ES-I3 (cell line): ENCODE measurements around the gene SYNPR.
A peak's percentile ranks its signal among the peaks of the same experiment; 100 is the strongest.

Source experiments
- H3K36me3 ChIP-seq: 2 replicates; pipeline ENCODE4 v1.6.1; 2013; ENCODE audit warnings: mild to moderate bottlenecking, low read length, control low read depth, moderate library complexity; ENCODE audit not compliant: insufficient read depth
- H3K4me1 ChIP-seq: 2 replicates; pipeline ENCODE4 v1.6.1; 2013; ENCODE audit warnings: mild to moderate bottlenecking, control low read depth, low read length; ENCODE audit not compliant: insufficient read depth
- H3K9ac ChIP-seq: 2 replicates; pipeline ENCODE4 v1.6.1; 2013; ENCODE audit warnings: low read depth, mild to moderate bottlenecking, low read length, moderate library complexity
- H3K9me3 ChIP-seq: 2 replicates; pipeline ENCODE4 v1.6.1; 2013; ENCODE audit warnings: mild to moderate bottlenecking, low read length, moderate library complexity; ENCODE audit not compliant: control insufficient read depth, insufficient read depth

SYNPR gene

DNA sequence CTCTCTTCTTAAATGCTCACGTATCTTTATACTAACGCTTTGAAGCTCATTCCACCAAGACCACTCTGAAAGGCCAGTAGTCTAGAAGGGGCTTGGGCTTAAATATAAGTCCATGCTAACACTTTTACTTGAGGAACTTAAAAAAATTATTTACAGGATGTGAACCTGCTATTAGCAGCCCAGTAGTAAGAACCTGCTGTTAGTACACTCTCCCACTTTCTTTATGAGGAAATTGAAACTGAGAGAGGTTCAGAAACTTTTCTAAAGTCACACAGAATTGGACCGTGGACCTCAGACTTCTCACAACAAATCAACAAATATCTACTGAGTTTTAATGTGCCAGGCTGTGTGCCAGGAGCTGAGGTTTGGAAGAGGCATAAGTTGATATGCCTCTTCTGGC lies 53.4 kb downstream of the SYNPR start:
- Histone ChIP-seq H3K9ac (no peak overlapping the region), H3K4me1 (peaks cover 8% of the 10 kb centered on the region), H3K9me3 (no peaks in the 10 kb centered on the region), H3K36me3 (no peaks in the 10 kb centered on the region)

DNA sequence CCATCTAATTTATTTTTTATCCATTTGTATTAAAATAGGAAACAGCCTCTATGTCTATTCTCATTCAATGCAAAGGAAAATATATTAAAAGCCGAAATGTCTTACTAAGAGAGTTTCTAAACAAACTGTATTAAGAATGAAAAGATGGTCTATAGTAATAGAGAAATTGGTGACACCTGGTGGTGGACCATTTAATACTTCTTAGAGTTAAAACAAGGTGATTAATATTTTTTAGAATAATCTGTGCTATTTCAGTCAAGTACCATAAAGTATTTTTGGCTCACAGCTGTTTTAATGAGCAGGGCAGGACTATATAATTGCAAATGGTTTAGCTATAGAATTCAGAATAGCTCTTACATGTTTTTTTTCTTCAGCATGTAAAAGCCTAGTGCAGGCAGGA lies 55.7 kb downstream of the SYNPR start:
- Histone ChIP-seq H3K9me3 (no peaks in the 10 kb centered on the region), H3K4me1 (peaks cover 4% of the 10 kb centered on the region), H3K36me3 (no peaks in the 10 kb centered on the region), H3K9ac (no peak overlapping the region)

DNA sequence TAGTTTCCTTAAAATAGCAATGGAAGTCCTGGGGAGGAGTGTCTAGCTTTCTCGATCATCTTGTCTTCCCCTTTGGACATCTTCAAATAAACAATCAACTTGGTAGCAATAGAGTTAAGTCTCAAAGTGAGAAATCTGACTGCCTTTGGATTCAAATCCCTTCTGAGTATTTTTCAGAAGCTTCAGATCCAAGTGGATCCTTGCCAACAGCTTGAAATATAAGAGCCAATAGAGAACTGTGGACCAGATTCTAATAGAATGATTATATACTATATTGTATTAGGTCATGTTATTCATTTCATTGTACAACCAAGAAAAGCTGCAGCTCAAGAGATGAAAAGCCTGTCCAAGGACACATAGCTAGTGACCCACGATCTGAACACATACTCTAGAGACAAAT lies 60.2 kb downstream of the SYNPR start:
- H3K36me3 ChIP-seq: no peaks in the 10 kb centered on the region
- H3K9ac ChIP-seq: no peak overlapping the region
- peaks cover 10% of the 10 kb centered on the region for H3K4me1 ChIP-seq
- H3K9me3 ChIP-seq: no peaks in the 10 kb centered on the region

DNA sequence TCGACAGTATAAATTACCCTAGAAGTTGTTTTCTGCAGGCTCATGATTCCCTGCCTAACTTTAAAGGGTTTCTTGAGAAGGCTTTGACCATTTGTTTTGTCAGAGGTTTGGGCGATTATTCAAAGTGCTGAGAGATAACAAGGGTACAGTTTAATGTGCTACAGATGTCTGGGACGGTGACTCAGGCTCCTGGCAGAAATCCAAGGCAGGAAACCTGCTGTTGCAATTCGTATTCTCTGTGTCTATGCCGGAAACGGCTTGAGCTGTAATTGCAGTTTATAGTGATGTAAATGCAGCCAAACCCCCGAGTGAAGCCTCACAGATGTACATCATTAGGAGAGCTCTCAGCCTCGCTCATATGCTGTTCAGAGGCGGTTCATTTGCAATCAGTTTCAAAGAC lies 65.6 kb downstream of the SYNPR start:
- Histone ChIP-seq H3K9ac (0 out of 2 replicates have a peak overlapping the region, but pooled peaks have one; percentile 5), H3K4me1 (peaks cover 23% of the 10 kb centered on the region), H3K9me3 (no peaks in the 10 kb centered on the region), H3K36me3 (no peaks in the 10 kb centered on the region)

DNA sequence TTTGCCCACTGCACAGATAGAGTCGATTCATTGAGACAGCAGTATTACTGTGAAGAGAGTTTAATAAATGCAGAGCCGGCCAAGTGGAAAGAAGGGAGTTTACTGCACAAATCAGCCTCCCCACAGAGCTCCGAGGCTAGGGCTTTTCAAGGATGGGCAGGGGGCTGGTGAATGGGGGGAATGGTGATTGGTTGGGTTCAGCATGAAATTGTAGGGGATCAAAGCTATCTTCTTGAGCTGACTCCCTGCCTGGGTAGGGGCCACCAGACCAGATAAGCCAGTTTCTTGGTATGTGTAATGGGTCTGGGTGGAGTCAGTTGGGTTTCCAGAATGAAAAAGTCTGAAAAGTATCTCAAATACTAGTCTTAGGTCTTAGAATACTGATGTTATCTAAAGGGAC lies 66.6 kb downstream of the SYNPR start:
- H3K36me3 ChIP-seq: no peaks in the 10 kb centered on the region
- H3K9ac ChIP-seq: no peak overlapping the region
- H3K4me1 ChIP-seq: peaks cover 23% of the 10 kb centered on the region
- H3K9me3 ChIP-seq: no peaks in the 10 kb centered on the region

- Histone ChIP-seq H3K4me1 (peaks cover 6% of the 10 kb centered on the region), H3K9ac (no peak overlapping the region), H3K36me3 (no peaks in the 10 kb centered on the region), H3K9me3 (no peaks in the 10 kb centered on the region)
Observed at GRCh38 chr3:63349583-63350573, 71.8 kb downstream of the SYNPR start.

DNA sequence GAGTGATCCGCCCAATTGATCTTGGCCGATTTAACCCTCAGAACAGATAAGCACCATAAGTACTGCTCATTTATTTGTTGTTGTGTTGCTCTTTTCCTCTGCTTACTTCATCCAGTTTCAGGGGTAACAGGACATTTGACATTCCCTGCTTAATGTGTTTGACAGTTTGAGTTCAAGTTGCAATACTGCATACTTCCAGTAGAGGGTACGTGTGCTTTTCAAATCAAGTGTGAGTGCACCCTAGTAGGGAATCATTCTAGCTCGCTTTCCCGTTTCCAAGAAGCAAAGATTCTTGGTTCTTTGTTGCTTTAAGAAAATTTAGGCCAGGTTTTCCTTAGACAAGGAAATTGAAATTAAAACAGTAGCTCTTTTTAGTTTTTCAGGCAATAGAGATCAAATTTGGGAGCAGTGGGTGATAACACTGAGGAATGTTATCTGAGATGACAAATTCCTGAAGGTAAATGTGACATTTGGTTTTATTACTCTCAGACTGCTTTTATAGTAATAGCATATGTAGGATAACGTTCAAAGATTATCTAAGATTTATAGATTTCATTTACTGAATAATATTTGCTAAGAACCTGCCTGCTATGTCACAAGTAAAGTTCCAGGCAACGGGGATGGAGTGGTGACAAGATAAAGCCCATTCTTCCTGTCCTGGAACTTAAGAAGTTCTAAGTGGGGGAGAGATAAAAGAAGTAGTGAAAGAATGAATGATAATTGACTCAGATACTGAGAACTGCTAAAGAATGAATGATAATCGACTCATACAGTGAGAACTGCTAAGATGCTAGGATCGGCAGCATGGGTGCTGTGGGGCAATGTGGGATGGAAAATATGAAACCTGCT lies 73.3 kb downstream of the SYNPR start:
- H3K9me3 ChIP-seq: no peaks in the 10 kb centered on the region
- H3K4me1 ChIP-seq: no peaks in the 10 kb centered on the region
- no peak overlapping the region for H3K9ac ChIP-seq
- H3K36me3 ChIP-seq: no peaks in the 10 kb centered on the region

GRCh38 chr3:63352008-63352279 lies 73.8 kb downstream of the SYNPR start:
- Histone ChIP-seq H3K36me3 (no peaks in the 10 kb centered on the region), H3K4me1 (no peaks in the 10 kb centered on the region), H3K9ac (no peak overlapping the region), H3K9me3 (no peaks in the 10 kb centered on the region)

DNA sequence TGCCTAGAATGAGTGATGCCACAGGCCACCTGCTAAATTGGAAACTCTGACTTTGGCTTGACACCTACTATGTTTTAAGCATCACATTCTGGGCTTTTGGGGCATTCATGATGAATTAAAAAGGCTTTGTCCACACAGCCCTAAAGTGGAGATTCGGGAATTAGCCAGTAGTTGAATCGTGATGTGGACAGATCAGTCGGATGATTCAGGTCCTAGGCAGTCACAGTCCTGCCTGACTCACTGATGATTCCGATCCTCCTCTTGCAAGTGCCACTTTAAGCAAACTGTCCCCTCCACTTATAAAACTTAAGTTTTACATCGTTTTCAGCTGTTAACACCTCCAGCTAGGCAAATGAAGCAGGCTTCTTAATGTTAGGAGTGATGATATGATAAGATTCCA lies 75.3 kb downstream of the SYNPR start:
- Histone ChIP-seq H3K36me3 (no peaks in the 10 kb centered on the region), H3K4me1 (no peaks in the 10 kb centered on the region), H3K9me3 (no peaks in the 10 kb centered on the region), H3K9ac (no peak overlapping the region)

DNA sequence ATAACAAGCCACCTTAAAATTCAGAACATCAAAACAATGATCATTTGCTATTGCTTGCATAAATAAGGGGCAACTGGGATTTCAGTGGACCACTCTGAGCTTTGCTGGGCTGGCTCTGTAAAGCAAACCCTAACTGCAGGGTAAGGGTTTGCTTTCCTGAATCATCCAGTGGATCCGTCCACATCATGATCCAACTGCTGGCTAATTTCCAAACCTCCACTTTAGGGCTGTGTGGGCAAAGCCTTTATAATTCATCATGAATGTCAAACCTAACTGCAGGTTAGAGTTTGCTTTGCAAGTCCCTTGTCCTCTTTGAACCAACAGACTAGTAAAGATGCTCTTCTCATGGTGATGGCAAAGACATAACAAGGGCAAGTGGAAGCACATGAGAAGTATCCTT lies 76.1 kb downstream of the SYNPR start:
- Histone ChIP-seq H3K36me3 (no peaks in the 10 kb centered on the region), H3K9me3 (no peaks in the 10 kb centered on the region)

GRCh38 chr3:63355809-63356208 lies 77.7 kb downstream of the SYNPR start:
- no peak overlapping the region for H3K9ac ChIP-seq
- H3K4me1 ChIP-seq: no peaks in the 10 kb centered on the region
- H3K36me3 ChIP-seq: no peaks in the 10 kb centered on the region
- H3K9me3 ChIP-seq: no peaks in the 10 kb centered on the region

More for the DNA sequence above, 76.1 kb downstream of the SYNPR start:
- H3K9ac ChIP-seq: no peak overlapping the region
- H3K4me1 ChIP-seq: no peaks in the 10 kb centered on the region

- no peaks in the 10 kb centered on the region for H3K36me3 ChIP-seq
- H3K9me3 ChIP-seq: no peaks in the 10 kb centered on the region
- no peak overlapping the region for H3K9ac ChIP-seq
- no peaks in the 10 kb centered on the region for H3K4me1 ChIP-seq
Observed at GRCh38 chr3:63364495-63364894, 86.4 kb downstream of the SYNPR start.

DNA sequence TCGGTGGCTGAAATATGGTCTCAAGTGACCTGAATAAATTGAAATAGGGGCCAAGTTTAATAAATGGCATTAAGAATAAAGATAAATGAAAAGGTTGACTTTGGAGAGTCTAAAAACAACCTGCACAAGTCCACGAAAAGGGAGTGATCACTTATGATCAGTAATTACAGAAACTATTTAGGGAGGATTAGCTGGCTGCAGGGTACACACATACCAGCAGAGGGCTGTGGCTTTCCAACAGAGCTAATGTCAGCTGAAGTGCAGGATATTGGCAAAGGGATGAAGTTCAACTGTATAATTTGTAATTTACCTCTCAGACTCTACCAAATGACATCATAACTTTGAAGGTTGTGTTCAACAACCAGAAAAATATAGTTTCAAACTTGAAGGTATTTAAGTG lies 86.8 kb downstream of the SYNPR start:
- no peaks in the 10 kb centered on the region for H3K9me3 ChIP-seq
- H3K4me1 ChIP-seq: no peaks in the 10 kb centered on the region
- no peaks in the 10 kb centered on the region for H3K36me3 ChIP-seq
- H3K9ac ChIP-seq: no peak overlapping the region

GRCh38 chr3:63365671-63366070 lies 87.6 kb downstream of the SYNPR start:
- Histone ChIP-seq H3K36me3 (no peaks in the 10 kb centered on the region), H3K9me3 (peaks cover 2% of the 10 kb centered on the region; the same call in 1 of the 2 replicates), H3K9ac (no peak overlapping the region), H3K4me1 (no peaks in the 10 kb centered on the region)

DNA sequence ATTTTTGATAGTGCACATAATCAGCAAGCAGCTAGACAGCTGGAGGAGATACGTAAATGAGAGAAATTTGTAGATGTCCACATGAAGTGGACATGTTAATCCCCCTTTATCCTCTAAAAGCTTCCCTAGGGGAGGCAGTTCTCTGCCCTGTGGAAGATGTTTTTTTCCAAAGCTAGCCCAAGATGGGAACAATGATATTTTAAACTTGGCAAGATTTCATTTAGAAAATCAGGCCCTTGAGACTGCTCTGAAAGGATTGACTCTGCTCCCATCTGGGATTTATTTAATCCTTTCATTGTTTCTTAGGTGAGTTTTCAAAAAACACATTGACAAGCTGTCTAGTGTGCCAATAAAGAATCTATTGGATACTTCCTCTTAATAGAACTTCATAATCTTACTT lies 92.0 kb downstream of the SYNPR start:
- H3K4me1 ChIP-seq: no peaks in the 10 kb centered on the region
- H3K9ac ChIP-seq: no peak overlapping the region
- no peaks in the 10 kb centered on the region for H3K36me3 ChIP-seq
- H3K9me3 ChIP-seq: peaks cover 2% of the 10 kb centered on the region; the same call in 1 of the 2 replicates
